Keratinocyte (primary cell): ENCODE results near the gene CFAP61.

Experiments
- CTCF ChIP-seq, 3 experiments: IDR thresholded peaks in 1 of 3; conservative IDR thresholded peaks in 1 of 3; optimal IDR thresholded peaks in 1 of 3; 2 replicates in 2 of 3; 3 replicates in 1 of 3; pipeline versions ENCODE3 to v1.5.1; 2011; ENCODE audit warnings: low read length in 3 of 3, mild to moderate bottlenecking in 3 of 3, moderate library complexity in 2 of 3, control low read depth in 1 of 3, inconsistent platforms in 1 of 3; ENCODE audit not compliant: insufficient read depth in 2 of 3; ENCODE audit errors: extremely low read depth in 1 of 3
- EZH2 ChIP-seq: IDR thresholded peaks from one replicate; pipeline ENCODE4 v1.6.1; 2012; ENCODE audit warnings: inconsistent platforms, mild to moderate bottlenecking, low read length, moderate library complexity

GRCh38 chr20:20265210-20265609 is 212.9 kb downstream of the CFAP61 start:
- TF ChIP-seq CTCF (optimal IDR thresholded peaks at IDR 0.05 in 1 of 3, IDR thresholded peaks at IDR 0.05 in 1 of 3, conservative IDR thresholded peaks at IDR 0.05 in 1 of 3; ENCODE audit: extremely low read depth in 1 of 3, insufficient read depth in 2 of 3, low read length in 3 of 3) (no peak), EZH2 (no peak)
